HG02981 (cell line): Measurements from ENCODE around the gene CDH4.

ENCODE experiments used
- ATAC-seq: cut with Tn5 transposase; IDR thresholded peaks from one replicate; pipeline ENCODE4 v1.9.1; 2021; ENCODE audit warnings: mild to moderate bottlenecking, moderate library complexity; ENCODE audit not compliant: unreplicated experiment

CDH4 gene

GRCh38 chr20:61695741-61696140 lies 443.7 kb downstream of the CDH4 start:
- no peak for ATAC-seq

DNA sequence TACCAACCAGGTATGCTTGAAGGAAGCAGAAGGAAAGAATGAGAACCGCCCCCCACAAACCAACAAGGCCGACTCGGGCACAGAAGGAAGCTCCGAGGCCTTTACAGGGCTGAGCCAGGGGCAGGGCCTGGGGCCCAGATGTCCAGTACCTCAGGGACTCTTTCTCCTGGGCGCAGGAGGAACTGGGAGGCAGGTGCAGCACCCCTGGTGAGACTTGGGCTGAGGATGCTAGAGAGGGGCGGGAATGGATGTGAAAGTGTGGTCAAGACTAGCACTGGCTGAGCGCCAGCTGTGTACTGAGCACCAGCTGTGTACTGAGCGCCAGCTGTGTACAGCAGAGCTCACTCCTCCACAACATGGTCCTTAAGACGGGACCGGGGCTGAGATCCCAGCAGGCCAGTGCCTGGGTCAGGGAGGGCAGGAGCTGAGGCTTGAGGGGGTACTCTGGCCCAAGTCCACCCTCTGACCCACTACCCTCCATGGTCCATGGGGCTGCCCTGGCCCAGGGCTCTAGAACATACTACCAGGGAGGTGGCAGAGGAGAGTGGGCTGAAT lies 444.2 kb downstream of the CDH4 start:
- no peak for ATAC-seq

GRCh38 chr20:61697666-61698597 lies 445.9 kb downstream of the CDH4 start:
- no peak for ATAC-seq

DNA sequence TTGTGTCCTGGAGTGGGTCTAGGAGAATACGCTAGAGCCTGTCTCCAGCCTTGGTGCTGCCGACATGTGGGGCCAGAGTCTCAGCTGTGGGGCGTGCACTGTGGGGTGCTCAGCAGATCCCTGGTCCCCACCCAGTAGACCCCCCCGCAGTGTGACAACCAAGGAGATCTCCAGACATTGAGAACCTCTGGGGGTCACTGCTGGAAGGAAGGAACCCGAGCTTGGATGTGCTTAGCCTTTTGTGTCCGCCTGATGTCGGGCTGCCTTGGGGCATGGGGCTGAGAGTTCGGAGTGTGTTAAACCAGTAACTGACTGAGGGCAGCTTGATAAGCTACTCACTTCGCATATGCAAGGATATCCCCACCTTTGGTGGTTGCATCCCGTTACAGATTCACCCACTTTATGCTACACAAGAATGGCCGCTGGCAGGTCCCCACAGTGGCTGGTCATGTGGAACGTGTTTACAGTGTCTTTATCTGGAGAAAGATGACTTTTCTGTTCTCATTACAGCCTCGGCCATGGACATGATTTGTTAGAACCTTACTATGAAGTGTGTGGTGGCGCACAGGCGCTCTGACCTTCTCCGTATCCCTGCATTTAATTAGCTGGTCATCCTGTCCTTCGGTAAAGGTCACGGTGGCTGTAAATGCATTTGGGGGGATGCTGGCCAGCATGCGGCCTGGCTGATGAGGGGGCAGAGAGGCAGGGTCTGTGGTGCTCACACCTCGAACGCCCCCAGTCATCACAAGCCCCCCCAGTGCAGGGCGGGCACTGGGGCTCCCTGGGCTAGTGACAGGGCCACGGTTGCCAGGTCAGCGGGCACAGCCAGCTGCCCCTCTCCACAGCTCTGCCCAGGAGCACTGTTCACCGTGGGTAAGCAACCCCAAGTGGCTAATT lies 446.8 kb downstream of the CDH4 start:
- ATAC-seq, result no peak

DNA sequence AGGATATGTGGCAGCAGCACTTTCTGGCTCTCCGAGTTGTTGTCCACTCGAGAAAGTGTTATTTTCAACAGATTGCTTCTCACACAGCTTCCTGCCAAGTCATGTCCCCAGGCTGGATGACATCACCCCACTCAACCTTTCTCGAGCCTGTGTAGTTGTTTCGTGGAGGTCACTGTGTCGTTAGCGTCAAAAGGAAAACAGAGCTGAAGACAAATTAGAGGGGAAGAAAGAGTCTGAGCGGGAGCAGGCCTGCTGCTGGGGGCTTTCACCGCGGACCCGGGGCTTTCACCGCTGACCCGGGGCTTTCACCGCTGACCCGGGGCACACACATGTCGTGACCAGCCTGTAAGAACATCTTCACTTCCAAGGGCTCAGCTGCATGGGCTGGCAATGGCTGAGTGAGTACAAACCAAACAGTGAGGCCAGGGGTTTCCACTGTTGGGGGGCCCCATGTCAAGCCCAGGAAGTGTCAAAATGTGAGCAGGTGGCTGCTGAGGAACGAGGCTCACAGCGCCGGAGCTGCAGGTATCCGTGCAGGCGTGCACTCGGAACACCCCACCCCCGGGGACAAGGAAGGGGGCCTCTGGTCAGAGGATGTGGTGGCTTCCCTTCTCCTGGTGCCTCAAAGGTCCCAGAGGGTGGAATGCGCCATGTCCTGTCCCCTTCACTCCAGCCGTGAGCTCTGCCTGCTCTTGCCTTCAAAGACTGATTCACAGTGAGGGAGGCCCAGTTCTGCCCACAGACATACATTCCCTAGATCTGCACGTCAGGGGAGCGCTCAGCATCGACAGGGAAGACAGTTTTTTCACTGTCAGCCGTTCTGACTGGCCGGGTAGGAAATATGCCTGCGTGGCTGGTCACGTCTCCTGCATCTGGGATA lies 447.7 kb downstream of the CDH4 start:
- ATAC-seq, result no peak

GRCh38 chr20:61700595-61701140 lies 448.6 kb downstream of the CDH4 start:
- no peak for ATAC-seq

DNA sequence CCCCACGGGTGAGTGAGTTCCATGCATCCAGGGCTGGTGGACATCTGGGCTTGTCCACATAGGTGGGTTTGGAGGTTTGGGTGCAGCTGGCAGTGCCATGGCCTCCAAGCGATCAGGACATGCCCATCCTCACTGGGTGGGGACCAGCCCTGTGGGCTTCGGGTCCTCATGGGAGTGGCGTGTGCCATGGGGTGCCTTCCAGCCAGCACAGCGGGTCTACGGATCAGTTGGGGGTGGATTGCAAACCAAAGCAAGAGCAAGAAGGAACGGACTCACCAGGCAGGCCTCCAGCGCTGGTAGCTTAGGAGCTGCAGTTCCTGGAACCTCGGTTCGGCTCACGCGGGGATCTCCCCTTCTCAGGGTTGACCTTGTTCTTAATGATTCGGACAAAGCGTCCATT lies 449.3 kb downstream of the CDH4 start:
- ATAC-seq, result no peak

- no peak for ATAC-seq
These were observed 449.7 kb downstream of the CDH4 start for GRCh38 chr20:61701802-61702201.

GRCh38 chr20:61702246-61702645 lies 450.2 kb downstream of the CDH4 start:
- no peak for ATAC-seq

GRCh38 chr20:61704661-61705060 lies 452.6 kb downstream of the CDH4 start:
- ATAC-seq, result no peak

DNA sequence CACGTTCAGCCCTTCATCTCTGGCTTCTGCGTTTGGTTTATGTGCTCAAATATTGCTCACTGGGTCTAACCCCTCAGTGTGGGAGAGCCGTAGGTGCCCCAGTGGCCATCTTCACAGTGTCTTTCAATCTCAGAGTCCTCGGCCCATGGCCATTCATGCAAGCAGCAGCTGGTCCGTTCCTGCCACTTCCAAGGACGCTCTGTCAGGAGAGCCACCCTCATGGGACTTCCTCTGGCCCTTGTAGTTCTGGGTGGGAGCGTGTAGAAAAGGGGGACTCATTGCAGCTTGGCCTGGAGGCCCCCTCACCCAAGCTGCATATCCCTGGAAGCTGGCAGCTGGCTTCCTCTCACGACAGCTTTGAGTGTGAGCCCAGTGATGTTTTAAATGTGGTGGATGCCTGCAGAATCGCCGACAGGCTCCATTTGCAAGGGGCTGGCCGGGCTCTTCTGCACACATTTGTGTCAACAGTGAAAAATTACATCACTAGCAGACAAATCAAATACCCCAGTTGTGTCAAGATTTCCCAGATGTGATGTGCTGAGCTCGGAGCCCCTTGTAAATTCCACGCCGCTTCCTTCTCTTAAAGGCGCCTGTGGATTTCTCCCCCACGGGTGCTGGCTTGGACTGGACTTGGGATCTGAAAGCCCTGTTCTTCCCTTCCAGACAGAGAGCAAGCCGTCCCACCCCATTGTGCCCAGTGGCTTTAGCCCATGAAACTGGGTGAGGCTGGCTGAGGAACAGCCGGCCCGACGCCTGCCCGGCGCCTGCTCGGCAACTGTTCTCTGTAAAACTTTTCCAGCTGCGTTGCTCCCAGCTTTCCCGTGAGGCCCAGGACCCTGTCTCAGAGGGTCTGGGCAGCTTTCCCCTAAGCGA lies 453.6 kb downstream of the CDH4 start:
- ATAC-seq, result no peak

- no peak for ATAC-seq
These were observed 454.3 kb downstream of the CDH4 start for GRCh38 chr20:61706259-61706961.

- ATAC-seq, result no peak
These were observed 456.8 kb downstream of the CDH4 start for GRCh38 chr20:61708891-61709290.

DNA sequence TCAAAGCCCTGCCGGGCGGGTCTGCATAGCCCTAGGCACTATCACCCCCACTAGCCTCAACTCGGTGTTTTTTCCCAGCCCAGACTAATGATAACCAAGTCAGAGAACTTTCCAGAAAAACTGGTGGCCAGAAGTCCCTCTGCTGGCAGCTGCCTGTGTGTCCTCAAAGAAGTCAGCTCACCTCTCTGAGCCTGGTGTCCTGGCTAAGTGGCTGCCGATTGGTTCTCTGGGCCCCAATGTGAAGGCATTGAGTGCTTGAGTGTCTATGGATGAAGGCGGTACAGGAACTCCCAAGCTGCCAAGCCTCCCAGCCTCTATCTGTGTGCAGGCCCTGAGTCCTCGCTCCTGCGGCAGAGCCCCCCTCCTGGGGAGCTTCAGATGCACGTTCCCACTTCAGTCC lies 458.0 kb downstream of the CDH4 start:
- ATAC-seq, result no peak

DNA sequence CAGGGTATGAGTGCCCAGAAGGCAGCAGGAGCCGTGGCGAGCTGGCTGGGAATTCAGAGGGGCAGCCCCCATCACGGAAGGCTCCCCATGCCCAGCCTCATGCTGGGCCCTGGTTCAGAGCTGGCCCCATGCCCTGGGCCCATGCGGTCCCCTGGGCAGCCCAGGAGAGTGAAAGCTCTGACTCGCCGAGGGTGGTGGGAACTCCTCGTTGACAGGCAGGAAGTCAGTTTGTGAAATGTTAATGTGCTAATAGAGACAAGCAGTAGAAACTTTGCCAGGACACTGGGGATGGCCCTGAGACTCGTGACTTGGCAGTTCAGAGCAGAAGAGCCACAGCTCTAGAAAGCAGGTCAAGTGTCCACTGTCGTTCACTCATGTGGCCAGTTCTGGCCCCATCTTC lies 460.6 kb downstream of the CDH4 start:
- ATAC-seq, result no peak

- ATAC-seq, result no peak
These were observed 466.4 kb downstream of the CDH4 start for GRCh38 chr20:61718361-61719005.

DNA sequence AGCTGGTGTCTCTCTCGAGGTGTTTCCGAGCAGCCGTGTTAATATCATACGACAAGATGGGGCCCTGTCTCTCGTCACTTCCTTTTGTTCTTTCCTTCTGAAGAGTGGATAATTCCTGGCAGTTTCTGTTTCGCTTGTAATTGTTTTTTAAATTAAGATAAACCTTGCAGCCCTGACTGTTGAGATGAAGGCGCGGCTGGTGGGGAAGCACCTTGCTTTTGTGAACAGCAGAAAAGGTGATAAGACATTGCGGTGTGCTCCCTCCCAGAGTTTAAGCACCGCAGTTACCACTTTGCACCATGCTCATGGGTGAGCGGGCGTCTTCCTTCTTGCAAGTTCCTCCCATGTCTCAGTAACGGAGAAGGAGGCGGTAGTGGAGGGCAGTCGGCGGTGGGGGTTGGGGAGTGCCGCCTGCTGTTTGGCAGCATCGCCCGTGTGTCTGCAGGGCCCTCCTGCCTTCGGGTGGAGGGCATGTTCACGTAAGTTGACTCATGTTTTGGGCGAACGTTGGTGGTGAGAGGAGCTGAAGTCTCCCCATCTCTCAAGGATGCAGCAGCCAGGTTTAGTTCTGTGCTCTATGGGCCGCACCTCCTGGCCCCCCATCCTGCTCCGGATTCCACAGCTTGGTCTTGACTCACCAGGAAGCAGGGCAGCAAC lies 467.8 kb downstream of the CDH4 start:
- ATAC-seq, result no peak

DNA sequence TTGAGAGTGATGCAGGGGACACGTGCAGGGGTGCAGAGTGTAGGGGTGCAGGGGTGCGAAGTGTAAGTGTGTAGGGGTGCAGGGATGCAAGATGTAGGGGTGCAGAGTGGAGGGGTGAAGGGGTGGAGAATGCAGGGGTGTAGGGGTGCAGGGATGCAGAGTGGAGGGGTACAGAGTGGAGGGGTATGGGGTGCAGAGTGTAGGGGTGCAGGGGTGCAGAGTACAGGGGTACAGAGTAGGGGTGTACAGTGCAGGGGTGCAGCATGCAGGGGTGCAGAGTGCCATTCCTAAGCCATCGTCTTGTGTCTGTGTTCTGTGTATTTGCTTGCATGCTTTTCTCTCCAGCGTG lies 468.3 kb downstream of the CDH4 start:
- no peak for ATAC-seq
